ENCODE results near the gene ARID3A.
"Not testable (repeated sequence)": the region's sequence is repeated elsewhere in the genome, so short reads cannot be mapped to it uniquely, and the experiment has no call there.

Gene ARID3A

GRCh38 chr19:877992-878660 is 47.7 kb upstream of the ARID3A start:
- H3K4me3 ChIP-seq (ENCODE audit: low read length in 2 of 2); H2BK120ac ChIP-seq (ENCODE audit: low read depth, low read length); H2AK5ac ChIP-seq (ENCODE audit: low read depth, low read length); H4K91ac ChIP-seq (ENCODE audit: low read depth, low read length, poor library complexity); H3K23ac ChIP-seq (ENCODE audit: low read depth, low read length, poor library complexity); H3K4me1 ChIP-seq (ENCODE audit: control insufficient read depth in 2 of 2, insufficient read depth in 1 of 2, low read depth in 1 of 2, low read length in 2 of 2); H3K27me3 ChIP-seq (ENCODE audit: control insufficient read depth in 3 of 3, insufficient read depth in 3 of 3, low read depth in 1 of 3, low read length in 3 of 3); H3K18ac ChIP-seq (ENCODE audit: low read length); H2BK15ac ChIP-seq (ENCODE audit: low read length); H3K14ac ChIP-seq (ENCODE audit: low read length); H3K4me2 ChIP-seq (ENCODE audit: insufficient read depth, low read length, poor library complexity, severe bottlenecking); H3K4ac ChIP-seq (ENCODE audit: low read length); DNase-seq (ENCODE audit: low spot score); H2BK5ac ChIP-seq (ENCODE audit: low read length); H4K8ac ChIP-seq (ENCODE audit: low read depth, low read length); H2BK12ac ChIP-seq (ENCODE audit: low read length); H3K9ac ChIP-seq (ENCODE audit: low read depth, low read length, poor library complexity); H2AFZ ChIP-seq (ENCODE audit: low read length); H3K27ac ChIP-seq (replicated peaks; ENCODE audit: low read length); H3K9me3 ChIP-seq (replicated peaks in 1 of 2; ENCODE audit: control insufficient read depth in 2 of 2, insufficient read depth in 1 of 2, low read depth in 1 of 2, low read length in 2 of 2): not testable (repeated sequence)
- Histone ChIP-seq H3K79me1 (ENCODE audit: low read depth, low read length) (peaks cover 12% of the 10 kb centered on the region), H3K36me3 (replicated peaks in 1 of 2; ENCODE audit: control insufficient read depth in 2 of 2, insufficient read depth in 2 of 2, low read length in 2 of 2) (peaks cover 52 to 74% of the 10 kb centered on the region in 2 donors)
- WGBS, 2 donors (ENCODE audit: extremely low coverage in 2 of 2, insufficient read length in 2 of 2, insufficient replicate concordance in 1 of 2) = no CpG with 5 or more reads among the region's 23 CpGs

- peak overlapping the region; percentile 72 for H3K9ac ChIP-seq (ENCODE audit: low read depth, low read length, poor library complexity)
- not testable (repeated sequence) for H3K27ac ChIP-seq (replicated peaks; ENCODE audit: low read length); H3K4me1 ChIP-seq (ENCODE audit: control insufficient read depth in 2 of 2, insufficient read depth in 1 of 2, low read depth in 1 of 2, low read length in 2 of 2); H3K4ac ChIP-seq (ENCODE audit: low read length); H3K18ac ChIP-seq (ENCODE audit: low read length); H2AK5ac ChIP-seq (ENCODE audit: low read depth, low read length); DNase-seq (ENCODE audit: low spot score); H4K8ac ChIP-seq (ENCODE audit: low read depth, low read length); H2BK12ac ChIP-seq (ENCODE audit: low read length); H3K27me3 ChIP-seq (ENCODE audit: control insufficient read depth in 3 of 3, insufficient read depth in 3 of 3, low read depth in 1 of 3, low read length in 3 of 3); H3K9me3 ChIP-seq (replicated peaks in 1 of 2; ENCODE audit: control insufficient read depth in 2 of 2, insufficient read depth in 1 of 2, low read depth in 1 of 2, low read length in 2 of 2); H4K91ac ChIP-seq (ENCODE audit: low read depth, low read length, poor library complexity); H3K4me2 ChIP-seq (ENCODE audit: insufficient read depth, low read length, poor library complexity, severe bottlenecking); H2AFZ ChIP-seq (ENCODE audit: low read length); H2BK15ac ChIP-seq (ENCODE audit: low read length); H3K4me3 ChIP-seq (ENCODE audit: low read length in 2 of 2); H2BK120ac ChIP-seq (ENCODE audit: low read depth, low read length); H2BK5ac ChIP-seq (ENCODE audit: low read length)
- H3K14ac ChIP-seq (ENCODE audit: low read length) = peak overlapping the region; percentile 38
- peaks cover 12% of the 10 kb centered on the region for H3K79me1 ChIP-seq (ENCODE audit: low read depth, low read length)
- no CpG with 5 or more reads among the region's 24 CpGs for WGBS, 2 donors (ENCODE audit: extremely low coverage in 2 of 2, insufficient read length in 2 of 2, insufficient replicate concordance in 1 of 2)
- H3K23ac ChIP-seq (ENCODE audit: low read depth, low read length, poor library complexity) = peak overlapping the region; percentile 73
- H3K36me3 ChIP-seq (replicated peaks in 1 of 2; ENCODE audit: control insufficient read depth in 2 of 2, insufficient read depth in 2 of 2, low read length in 2 of 2) = peaks cover 51 to 74% of the 10 kb centered on the region in 2 donors
These were observed 46.9 kb upstream of the ARID3A start for GRCh38 chr19:878751-879561.

- Histone ChIP-seq H3K9me3 (replicated peaks in 1 of 2; ENCODE audit: control insufficient read depth in 2 of 2, insufficient read depth in 1 of 2, low read depth in 1 of 2, low read length in 2 of 2) (peaks cover 0 to 6% of the 10 kb centered on the region in 2 donors), H3K4ac (ENCODE audit: low read length) (no peak overlapping the region), H3K14ac (ENCODE audit: low read length) (no peak overlapping the region), H3K4me2 (ENCODE audit: insufficient read depth, low read length, poor library complexity, severe bottlenecking) (no peak overlapping the region), H3K27me3 (ENCODE audit: control insufficient read depth in 3 of 3, insufficient read depth in 3 of 3, low read depth in 1 of 3, low read length in 3 of 3) (no peaks in the 10 kb centered on the region), H3K36me3 (replicated peaks in 1 of 2; ENCODE audit: control insufficient read depth in 2 of 2, insufficient read depth in 2 of 2, low read length in 2 of 2) (peaks cover 53 to 76% of the 10 kb centered on the region in 2 donors), H4K91ac (ENCODE audit: low read depth, low read length, poor library complexity) (no peak overlapping the region), H2BK120ac (ENCODE audit: low read depth, low read length) (no peak overlapping the region), H2BK5ac (ENCODE audit: low read length) (no peak overlapping the region), H3K9ac (ENCODE audit: low read depth, low read length, poor library complexity) (no peak overlapping the region), H4K8ac (ENCODE audit: low read depth, low read length) (no peak overlapping the region), H2BK12ac (ENCODE audit: low read length) (no peak overlapping the region), H2AFZ (ENCODE audit: low read length) (no peak overlapping the region), H3K79me1 (ENCODE audit: low read depth, low read length) (peaks cover 12% of the 10 kb centered on the region), H3K4me3 (ENCODE audit: low read length in 2 of 2) (no peak overlapping the region), H3K27ac (replicated peaks; ENCODE audit: low read length) (no peak overlapping the region), H3K4me1 (ENCODE audit: control insufficient read depth in 2 of 2, insufficient read depth in 1 of 2, low read depth in 1 of 2, low read length in 2 of 2) (no peaks in the 10 kb centered on the region), H3K18ac (ENCODE audit: low read length) (no peak overlapping the region), H2BK15ac (ENCODE audit: low read length) (no peak overlapping the region), H3K23ac (ENCODE audit: low read depth, low read length, poor library complexity) (peak overlapping the region; percentile 85), H2AK5ac (ENCODE audit: low read depth, low read length) (no peak overlapping the region)
- no peak for DNase-seq (ENCODE audit: low spot score)
- no CpG with 5 or more reads among the region's 37 CpGs for WGBS, 2 donors (ENCODE audit: extremely low coverage in 2 of 2, insufficient read length in 2 of 2, insufficient replicate concordance in 1 of 2)
These were observed 46.0 kb upstream of the ARID3A start for GRCh38 chr19:879711-880438.

Data from neuronal stem cell (in vitro differentiated cells).